ENCODE results near the gene IL1RL2.

The IL1RL2 gene

DNA sequence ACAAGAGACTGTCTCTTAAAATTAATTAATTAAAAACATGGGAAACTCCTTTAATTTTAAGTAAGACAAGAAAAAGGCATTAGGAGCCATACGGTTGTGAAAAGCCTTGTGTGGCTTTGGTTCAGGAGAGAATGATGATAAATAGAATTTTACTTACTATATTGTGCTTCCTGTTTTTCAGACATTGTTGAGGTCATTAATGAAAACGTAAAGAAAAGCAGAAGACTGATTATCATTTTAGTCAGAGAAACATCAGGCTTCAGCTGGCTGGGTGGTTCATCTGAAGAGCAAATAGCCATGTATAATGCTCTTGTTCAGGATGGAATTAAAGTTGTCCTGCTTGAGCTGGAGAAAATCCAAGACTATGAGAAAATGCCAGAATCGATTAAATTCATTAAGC is 10.7 kb upstream of the IL1RL2 start:
- TF ChIP-seq TOX (CRISPR knock-in tag; IDR thresholded peaks at IDR 0.05; ENCODE audit: borderline replicate concordance) (no peak), GLIS3 (CRISPR knock-in tag; IDR thresholded peaks at IDR 0.05) (no peak), ZFP30 (CRISPR knock-in tag; IDR thresholded peaks at IDR 0.05) (no peak), SNAI2 (CRISPR knock-in tag; IDR thresholded peaks at IDR 0.05) (no peak), RARB (CRISPR knock-in tag; IDR thresholded peaks at IDR 0.05) (no peak), OSR1 (CRISPR knock-in tag; IDR thresholded peaks at IDR 0.05) (no peak), ZNF565 (CRISPR knock-in tag; conservative IDR thresholded peaks at IDR 0.05; ENCODE audit: low read depth) (no peak), ZNF70 (CRISPR knock-in tag; IDR thresholded peaks at IDR 0.05) (no peak), TCF4 (CRISPR knock-in tag; IDR thresholded peaks at IDR 0.05; ENCODE audit: borderline replicate concordance) (no peak), CSDC2 (CRISPR knock-in tag; IDR thresholded peaks at IDR 0.05) (no peak), ARNTL (CRISPR knock-in tag; IDR thresholded peaks at IDR 0.05; ENCODE audit: borderline replicate concordance, low read depth) (no peak), ESRRG (CRISPR knock-in tag; IDR thresholded peaks at IDR 0.05) (no peak), ZFP3 (CRISPR knock-in tag; IDR thresholded peaks at IDR 0.05) (no peak), ISL1 (CRISPR knock-in tag; IDR thresholded peaks at IDR 0.05) (no peak)
- TF ChIP-seq, protein P1, sequence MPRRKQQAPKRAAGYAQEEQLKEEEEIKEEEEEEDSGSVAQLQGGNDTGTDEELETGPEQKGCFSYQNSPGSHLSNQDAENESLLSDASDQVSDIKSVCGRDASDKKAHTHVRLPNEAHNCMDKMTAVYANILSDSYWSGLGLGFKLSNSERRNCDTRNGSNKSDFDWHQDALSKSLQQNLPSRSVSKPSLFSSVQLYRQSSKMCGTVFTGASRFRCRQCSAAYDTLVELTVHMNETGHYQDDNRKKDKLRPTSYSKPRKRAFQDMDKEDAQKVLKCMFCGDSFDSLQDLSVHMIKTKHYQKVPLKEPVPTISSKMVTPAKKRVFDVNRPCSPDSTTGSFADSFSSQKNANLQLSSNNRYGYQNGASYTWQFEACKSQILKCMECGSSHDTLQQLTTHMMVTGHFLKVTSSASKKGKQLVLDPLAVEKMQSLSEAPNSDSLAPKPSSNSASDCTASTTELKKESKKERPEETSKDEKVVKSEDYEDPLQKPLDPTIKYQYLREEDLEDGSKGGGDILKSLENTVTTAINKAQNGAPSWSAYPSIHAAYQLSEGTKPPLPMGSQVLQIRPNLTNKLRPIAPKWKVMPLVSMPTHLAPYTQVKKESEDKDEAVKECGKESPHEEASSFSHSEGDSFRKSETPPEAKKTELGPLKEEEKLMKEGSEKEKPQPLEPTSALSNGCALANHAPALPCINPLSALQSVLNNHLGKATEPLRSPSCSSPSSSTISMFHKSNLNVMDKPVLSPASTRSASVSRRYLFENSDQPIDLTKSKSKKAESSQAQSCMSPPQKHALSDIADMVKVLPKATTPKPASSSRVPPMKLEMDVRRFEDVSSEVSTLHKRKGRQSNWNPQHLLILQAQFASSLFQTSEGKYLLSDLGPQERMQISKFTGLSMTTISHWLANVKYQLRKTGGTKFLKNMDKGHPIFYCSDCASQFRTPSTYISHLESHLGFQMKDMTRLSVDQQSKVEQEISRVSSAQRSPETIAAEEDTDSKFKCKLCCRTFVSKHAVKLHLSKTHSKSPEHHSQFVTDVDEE (CRISPR knock-in tag; IDR thresholded peaks at IDR 0.05), result no peak
- TF ChIP-seq, protein P2, sequence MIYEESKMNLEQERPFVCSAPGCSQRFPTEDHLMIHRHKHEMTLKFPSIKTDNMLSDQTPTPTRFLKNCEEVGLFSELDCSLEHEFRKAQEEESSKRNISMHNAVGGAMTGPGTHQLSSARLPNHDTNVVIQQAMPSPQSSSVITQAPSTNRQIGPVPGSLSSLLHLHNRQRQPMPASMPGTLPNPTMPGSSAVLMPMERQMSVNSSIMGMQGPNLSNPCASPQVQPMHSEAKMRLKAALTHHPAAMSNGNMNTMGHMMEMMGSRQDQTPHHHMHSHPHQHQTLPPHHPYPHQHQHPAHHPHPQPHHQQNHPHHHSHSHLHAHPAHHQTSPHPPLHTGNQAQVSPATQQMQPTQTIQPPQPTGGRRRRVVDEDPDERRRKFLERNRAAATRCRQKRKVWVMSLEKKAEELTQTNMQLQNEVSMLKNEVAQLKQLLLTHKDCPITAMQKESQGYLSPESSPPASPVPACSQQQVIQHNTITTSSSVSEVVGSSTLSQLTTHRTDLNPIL (CRISPR knock-in tag; IDR thresholded peaks at IDR 0.05; ENCODE audit: low read depth), result no peak
- TF ChIP-seq, protein P3, sequence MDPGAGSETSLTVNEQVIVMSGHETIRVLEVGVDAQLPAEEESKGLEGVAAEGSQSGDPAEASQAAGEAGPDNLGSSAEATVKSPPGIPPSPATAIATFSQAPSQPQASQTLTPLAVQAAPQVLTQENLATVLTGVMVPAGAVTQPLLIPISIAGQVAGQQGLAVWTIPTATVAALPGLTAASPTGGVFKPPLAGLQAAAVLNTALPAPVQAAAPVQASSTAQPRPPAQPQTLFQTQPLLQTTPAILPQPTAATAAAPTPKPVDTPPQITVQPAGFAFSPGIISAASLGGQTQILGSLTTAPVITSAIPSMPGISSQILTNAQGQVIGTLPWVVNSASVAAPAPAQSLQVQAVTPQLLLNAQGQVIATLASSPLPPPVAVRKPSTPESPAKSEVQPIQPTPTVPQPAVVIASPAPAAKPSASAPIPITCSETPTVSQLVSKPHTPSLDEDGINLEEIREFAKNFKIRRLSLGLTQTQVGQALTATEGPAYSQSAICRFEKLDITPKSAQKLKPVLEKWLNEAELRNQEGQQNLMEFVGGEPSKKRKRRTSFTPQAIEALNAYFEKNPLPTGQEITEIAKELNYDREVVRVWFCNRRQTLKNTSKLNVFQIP (CRISPR knock-in tag; IDR thresholded peaks at IDR 0.05; ENCODE audit: borderline replicate concordance, low read depth), result no peak
- TF ChIP-seq, protein P4, sequence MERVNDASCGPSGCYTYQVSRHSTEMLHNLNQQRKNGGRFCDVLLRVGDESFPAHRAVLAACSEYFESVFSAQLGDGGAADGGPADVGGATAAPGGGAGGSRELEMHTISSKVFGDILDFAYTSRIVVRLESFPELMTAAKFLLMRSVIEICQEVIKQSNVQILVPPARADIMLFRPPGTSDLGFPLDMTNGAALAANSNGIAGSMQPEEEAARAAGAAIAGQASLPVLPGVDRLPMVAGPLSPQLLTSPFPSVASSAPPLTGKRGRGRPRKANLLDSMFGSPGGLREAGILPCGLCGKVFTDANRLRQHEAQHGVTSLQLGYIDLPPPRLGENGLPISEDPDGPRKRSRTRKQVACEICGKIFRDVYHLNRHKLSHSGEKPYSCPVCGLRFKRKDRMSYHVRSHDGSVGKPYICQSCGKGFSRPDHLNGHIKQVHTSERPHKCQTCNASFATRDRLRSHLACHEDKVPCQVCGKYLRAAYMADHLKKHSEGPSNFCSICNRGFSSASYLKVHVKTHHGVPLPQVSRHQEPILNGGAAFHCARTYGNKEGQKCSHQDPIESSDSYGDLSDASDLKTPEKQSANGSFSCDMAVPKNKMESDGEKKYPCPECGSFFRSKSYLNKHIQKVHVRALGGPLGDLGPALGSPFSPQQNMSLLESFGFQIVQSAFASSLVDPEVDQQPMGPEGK (CRISPR knock-in tag; IDR thresholded peaks at IDR 0.05; ENCODE audit: borderline replicate concordance), result no peak
- TF ChIP-seq, protein P5, sequence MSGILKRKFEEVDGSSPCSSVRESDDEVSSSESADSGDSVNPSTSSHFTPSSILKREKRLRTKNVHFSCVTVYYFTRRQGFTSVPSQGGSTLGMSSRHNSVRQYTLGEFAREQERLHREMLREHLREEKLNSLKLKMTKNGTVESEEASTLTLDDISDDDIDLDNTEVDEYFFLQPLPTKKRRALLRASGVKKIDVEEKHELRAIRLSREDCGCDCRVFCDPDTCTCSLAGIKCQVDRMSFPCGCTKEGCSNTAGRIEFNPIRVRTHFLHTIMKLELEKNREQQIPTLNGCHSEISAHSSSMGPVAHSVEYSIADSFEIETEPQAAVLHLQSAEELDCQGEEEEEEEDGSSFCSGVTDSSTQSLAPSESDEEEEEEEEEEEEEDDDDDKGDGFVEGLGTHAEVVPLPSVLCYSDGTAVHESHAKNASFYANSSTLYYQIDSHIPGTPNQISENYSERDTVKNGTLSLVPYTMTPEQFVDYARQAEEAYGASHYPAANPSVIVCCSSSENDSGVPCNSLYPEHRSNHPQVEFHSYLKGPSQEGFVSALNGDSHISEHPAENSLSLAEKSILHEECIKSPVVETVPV (CRISPR knock-in tag; IDR thresholded peaks at IDR 0.05), result no peak
- ATAC-seq, result no peak

DNA sequence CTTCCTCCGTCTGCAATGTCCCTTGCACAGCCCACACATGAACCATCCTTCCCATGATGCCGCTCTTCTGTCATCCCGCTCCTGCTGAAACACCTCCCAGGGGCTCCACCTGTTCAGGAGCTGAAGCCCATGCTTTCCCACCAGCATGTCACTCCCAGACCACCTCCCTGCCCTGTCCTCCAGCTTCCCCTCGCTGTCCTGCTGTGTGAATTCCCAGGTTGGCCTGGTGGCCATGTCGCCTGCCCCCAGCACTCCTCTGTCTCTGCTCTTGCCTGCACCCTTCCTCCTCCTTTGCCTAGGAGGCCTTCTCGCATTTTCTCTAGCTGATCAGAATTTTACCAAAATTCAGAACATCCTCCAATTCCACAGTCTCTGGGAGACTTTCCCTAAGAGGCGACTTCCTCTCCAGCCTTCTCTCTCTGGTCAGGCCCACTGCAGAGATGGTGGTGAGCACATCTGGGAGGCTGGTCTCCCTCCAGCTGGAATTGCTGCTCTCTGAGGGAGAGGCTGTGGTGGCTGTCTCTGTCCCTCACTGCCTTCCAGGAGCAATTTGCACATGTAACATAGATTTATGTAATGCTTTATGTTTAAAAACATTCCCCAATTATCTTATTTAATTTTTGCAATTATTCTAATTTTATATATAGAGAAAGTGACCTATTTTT is 8.9 kb upstream of the IL1RL2 start:
- TF ChIP-seq BACH2 (CRISPR knock-in tag; IDR thresholded peaks at IDR 0.05; ENCODE audit: borderline replicate concordance) (no peak), TCF4 (CRISPR knock-in tag; IDR thresholded peaks at IDR 0.05; ENCODE audit: borderline replicate concordance) (no peak)
- no peak for ATAC-seq

DNA sequence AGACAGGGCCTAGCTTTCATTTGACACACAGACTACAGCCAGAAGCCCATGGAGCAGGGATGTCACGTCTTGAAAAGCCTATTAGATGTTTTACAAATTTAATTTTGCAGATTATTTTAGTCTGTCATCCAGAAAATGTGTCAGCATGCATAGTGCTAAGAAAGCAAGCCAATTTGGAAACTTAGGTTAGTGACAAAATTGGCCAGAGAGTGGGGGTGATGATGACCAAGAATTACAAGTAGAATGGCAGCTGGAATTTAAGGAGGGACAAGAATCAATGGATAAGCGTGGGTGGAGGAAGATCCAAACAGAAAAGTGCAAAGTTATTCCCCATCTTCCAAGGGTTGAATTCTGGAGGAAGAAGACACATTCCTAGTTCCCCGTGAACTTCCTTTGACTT is 7.8 kb upstream of the IL1RL2 start:
- no peak for ATAC-seq
- no peak for TF ChIP-seq ZNF8 (CRISPR knock-in tag; IDR thresholded peaks at IDR 0.05)
- TF ChIP-seq, protein P4 (CRISPR knock-in tag; IDR thresholded peaks at IDR 0.05; ENCODE audit: borderline replicate concordance), result no peak
- no peak for TF ChIP-seq BACH2 (CRISPR knock-in tag; IDR thresholded peaks at IDR 0.05; ENCODE audit: borderline replicate concordance)
- TF ChIP-seq, protein P2 (CRISPR knock-in tag; IDR thresholded peaks at IDR 0.05; ENCODE audit: low read depth), result no peak
- TF ChIP-seq, protein P5 (CRISPR knock-in tag; IDR thresholded peaks at IDR 0.05), result no peak
- TF ChIP-seq RARB (CRISPR knock-in tag; IDR thresholded peaks at IDR 0.05), result no peak
- no peak for TF ChIP-seq ZC3H10 (CRISPR knock-in tag; IDR thresholded peaks at IDR 0.05)
- no peak for TF ChIP-seq OSR1 (CRISPR knock-in tag; IDR thresholded peaks at IDR 0.05)
- TF ChIP-seq ZNF70 (CRISPR knock-in tag; IDR thresholded peaks at IDR 0.05), result no peak

Measured in SK-N-SH treated with all-trans-retinoic acid at 6 μM for 48 hours (cell line).